ENCODE data around the gene MAGEA3.

DNA sequence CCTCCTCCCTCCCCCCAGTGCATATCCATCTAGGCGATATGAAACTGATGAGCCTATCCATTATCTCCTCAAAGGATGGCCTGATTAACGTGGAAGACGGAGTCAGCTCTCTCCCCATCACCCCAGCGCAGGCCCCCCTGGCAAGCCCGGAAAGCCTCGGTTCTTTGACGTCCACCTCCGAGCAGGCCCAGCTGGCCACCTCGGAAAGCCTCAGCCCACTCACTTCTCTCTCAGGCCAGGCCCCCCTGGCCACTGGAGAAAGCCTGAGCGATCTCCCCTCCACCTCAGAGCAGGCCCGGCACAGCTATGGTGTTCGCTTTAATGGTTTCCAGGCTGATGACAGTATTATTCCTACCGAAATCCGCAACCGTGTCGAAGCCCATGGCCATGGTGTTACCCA is 46.1 kb upstream of the MAGEA3 start:
- TF ChIP-seq, protein P1, sequence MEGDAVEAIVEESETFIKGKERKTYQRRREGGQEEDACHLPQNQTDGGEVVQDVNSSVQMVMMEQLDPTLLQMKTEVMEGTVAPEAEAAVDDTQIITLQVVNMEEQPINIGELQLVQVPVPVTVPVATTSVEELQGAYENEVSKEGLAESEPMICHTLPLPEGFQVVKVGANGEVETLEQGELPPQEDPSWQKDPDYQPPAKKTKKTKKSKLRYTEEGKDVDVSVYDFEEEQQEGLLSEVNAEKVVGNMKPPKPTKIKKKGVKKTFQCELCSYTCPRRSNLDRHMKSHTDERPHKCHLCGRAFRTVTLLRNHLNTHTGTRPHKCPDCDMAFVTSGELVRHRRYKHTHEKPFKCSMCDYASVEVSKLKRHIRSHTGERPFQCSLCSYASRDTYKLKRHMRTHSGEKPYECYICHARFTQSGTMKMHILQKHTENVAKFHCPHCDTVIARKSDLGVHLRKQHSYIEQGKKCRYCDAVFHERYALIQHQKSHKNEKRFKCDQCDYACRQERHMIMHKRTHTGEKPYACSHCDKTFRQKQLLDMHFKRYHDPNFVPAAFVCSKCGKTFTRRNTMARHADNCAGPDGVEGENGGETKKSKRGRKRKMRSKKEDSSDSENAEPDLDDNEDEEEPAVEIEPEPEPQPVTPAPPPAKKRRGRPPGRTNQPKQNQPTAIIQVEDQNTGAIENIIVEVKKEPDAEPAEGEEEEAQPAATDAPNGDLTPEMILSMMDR (IDR thresholded peaks at IDR 0.05): no peak
- no peak for TF ChIP-seq POLR2A (IDR thresholded peaks at IDR 0.05)
- no peak for TF ChIP-seq POLR2AphosphoS5 (IDR thresholded peaks at IDR 0.05)

Measured in prostate gland (tissue), 2 donors.